Measurements from ENCODE around the gene EIF3A. TPM values are rescaled to one million over a fixed set of nuclear protein-coding genes. Genes with fewer than 3 reads are reported as not detected.

EIF3A gene
- total RNA-seq, 1 donor from 2014 or later, result 96.9 TPM

DNA sequence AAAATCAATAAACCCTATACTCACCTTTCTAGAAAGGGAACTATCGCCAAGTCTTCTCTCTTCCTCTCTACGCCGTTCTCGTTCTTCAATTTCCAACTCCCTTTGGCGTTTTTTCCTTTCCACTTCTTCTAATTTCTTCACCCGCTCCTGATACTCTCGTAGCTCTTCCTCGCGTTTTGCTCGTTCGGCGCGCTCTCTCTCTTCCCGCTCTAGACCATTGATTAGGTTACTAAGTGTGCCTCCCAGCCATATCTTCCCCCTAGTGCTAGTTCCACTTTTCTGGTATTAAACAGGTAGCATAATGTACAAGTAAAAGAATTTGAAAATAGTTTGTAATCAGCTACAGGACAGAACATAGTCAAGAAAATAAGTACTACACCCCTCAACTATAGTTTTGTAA is 30.8 kb downstream of the EIF3A start:
- Histone ChIP-seq H3K4me3 (no peak overlapping the region), H3K36me3 (peaks cover 98% of the 10 kb centered on the region), H3K4me1 (no peaks in the 10 kb centered on the region), H3K9me3 (no peaks in the 10 kb centered on the region), H3K27ac (no peak overlapping the region), H3K27me3 (no peaks in the 10 kb centered on the region)
- TF ChIP-seq, protein P1, sequence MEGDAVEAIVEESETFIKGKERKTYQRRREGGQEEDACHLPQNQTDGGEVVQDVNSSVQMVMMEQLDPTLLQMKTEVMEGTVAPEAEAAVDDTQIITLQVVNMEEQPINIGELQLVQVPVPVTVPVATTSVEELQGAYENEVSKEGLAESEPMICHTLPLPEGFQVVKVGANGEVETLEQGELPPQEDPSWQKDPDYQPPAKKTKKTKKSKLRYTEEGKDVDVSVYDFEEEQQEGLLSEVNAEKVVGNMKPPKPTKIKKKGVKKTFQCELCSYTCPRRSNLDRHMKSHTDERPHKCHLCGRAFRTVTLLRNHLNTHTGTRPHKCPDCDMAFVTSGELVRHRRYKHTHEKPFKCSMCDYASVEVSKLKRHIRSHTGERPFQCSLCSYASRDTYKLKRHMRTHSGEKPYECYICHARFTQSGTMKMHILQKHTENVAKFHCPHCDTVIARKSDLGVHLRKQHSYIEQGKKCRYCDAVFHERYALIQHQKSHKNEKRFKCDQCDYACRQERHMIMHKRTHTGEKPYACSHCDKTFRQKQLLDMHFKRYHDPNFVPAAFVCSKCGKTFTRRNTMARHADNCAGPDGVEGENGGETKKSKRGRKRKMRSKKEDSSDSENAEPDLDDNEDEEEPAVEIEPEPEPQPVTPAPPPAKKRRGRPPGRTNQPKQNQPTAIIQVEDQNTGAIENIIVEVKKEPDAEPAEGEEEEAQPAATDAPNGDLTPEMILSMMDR (IDR thresholded peaks at IDR 0.05), result no peak
- no peak for ATAC-seq
- no peak for DNase-seq
- intact Hi-C loops (cut with DNase I), result no loop called here

DNA sequence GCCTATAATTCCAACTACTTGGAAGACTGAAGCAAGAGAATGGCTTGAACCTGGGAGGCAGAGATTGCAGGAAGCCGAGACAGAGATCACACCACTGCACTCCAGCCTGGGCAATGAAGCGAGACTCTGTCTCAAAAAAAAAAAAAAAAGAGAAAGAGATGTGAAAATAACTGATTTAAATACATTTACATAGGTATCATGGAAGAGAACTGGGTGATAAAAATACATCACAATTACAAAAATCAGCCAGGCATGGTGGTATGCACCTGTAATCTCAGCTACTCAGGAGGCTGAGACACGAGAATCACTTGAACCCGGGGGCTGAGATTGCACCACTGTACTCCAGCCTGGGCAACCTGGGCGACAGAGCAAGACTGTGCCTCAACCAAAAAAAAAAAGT is 31.3 kb downstream of the EIF3A start:
- Histone ChIP-seq H3K27ac (no peak overlapping the region), H3K9me3 (no peaks in the 10 kb centered on the region), H3K4me3 (no peak overlapping the region), H3K27me3 (no peaks in the 10 kb centered on the region), H3K36me3 (peaks cover 98% of the 10 kb centered on the region), H3K4me1 (no peaks in the 10 kb centered on the region)
- no peak for DNase-seq
- TF ChIP-seq, protein P1 (IDR thresholded peaks at IDR 0.05), result no peak
- ATAC-seq, result no peak
- intact Hi-C loops (cut with DNase I), result no loop called here

DNA sequence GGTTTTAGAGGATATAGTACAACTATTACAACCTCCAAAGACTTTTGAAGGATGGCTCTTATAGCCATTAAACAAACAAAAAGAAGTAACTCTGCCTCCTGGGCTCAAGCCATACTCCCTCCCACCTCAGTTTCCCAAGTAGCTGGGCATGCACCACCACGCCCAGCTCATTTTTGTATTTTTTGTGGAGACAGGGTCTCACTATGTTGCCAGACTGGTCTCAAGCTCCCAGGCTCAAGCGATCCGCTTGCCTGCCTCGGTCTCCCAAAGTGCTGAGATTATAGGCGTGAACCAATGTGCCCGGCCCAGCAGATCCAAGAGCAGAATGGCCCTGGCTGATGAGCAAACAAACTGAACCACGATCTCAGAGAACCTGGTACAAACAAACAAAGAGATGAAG is 35.1 kb downstream of the EIF3A start:
- TF ChIP-seq, protein P1 (IDR thresholded peaks at IDR 0.05), result no peak
- no peak overlapping the region for H3K4me3 ChIP-seq
- no peaks in the 10 kb centered on the region for H3K4me1 ChIP-seq
- H3K36me3 ChIP-seq, result peaks cover 100% of the 10 kb centered on the region
- intact Hi-C loops (cut with DNase I), result no loop called here
- no peak for ATAC-seq
- no peak overlapping the region for H3K27ac ChIP-seq
- no peaks in the 10 kb centered on the region for H3K27me3 ChIP-seq
- no peak for DNase-seq
- no peaks in the 10 kb centered on the region for H3K9me3 ChIP-seq

DNA sequence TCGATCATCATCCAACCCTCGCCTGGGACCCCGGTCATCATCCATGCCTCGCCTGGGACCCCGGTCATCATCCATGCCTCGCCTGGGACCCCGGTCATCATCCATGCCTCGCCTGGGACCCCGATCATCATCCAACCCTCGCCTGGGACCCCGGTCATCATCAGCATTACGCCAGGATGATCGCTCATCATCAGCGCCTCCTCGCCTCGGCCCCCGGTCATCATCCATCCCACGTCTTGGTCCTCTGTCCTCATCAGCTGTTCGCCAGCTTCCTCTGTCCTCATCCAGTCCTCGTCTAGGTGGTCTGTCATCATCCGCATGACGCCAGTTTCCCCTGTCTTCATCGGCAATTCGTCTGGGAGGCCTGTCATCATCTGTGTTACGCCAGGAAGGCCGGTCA is 38.4 kb downstream of the EIF3A start:
- no peak for ATAC-seq
- TF ChIP-seq, protein P1 (IDR thresholded peaks at IDR 0.05), result no peak
- no peak for DNase-seq
- no peak overlapping the region for H3K4me3 ChIP-seq
- H3K36me3 ChIP-seq, result peaks cover 100% of the 10 kb centered on the region
- intact Hi-C loops (cut with DNase I), result no loop called here
- H3K4me1 ChIP-seq, result no peaks in the 10 kb centered on the region
- H3K9me3 ChIP-seq, result no peaks in the 10 kb centered on the region
- no peaks in the 10 kb centered on the region for H3K27me3 ChIP-seq
- H3K27ac ChIP-seq, result no peak overlapping the region

DNA sequence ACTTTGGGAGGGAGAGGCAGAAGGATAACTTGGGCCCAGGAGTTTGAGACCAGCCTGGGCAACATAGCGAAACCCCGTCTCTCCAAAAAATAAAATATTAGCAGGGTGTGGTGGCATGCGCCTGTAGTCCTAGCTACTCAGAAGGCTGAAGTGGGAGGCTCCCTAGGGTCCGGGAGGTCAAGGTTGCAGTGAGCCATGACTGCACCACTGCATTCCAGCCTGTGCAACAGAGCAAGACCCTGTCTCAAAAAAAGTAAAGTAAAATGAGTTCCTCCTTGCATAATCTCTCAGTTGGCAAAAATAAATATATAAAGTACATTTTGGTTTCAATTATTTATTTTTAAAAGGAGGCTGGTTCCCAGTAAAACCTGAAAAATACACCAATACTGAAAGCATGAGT is 39.3 kb downstream of the EIF3A start:
- Histone ChIP-seq H3K27ac (no peak overlapping the region), H3K27me3 (no peaks in the 10 kb centered on the region), H3K36me3 (peaks cover 100% of the 10 kb centered on the region), H3K4me3 (no peak overlapping the region), H3K9me3 (no peaks in the 10 kb centered on the region), H3K4me1 (no peaks in the 10 kb centered on the region)
- intact Hi-C loops (cut with DNase I), result no loop called here
- ATAC-seq (no peak), DNase-seq (no peak)
- TF ChIP-seq, protein P1 (IDR thresholded peaks at IDR 0.05), result no peak

DNA sequence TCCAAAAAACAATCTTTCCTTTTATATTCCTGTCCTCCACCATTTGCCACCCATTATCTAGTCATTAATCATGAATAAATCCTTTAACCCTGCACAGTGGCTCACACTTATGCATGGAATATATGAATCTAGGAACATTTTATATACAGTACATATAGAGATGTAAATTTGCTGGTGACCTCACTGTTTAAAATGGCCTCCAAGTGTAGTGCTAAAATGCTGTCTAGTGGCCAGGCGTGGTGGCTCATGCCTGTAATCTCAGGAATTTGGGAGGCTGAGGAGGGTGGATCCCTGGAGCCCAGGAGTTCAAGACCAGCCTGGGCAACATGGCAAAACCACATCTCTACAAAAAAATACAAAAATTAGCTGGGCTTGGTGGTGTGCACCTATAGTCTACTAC is 41.5 kb downstream of the EIF3A start:
- DNase-seq (no peak), ATAC-seq (no peak)
- Histone ChIP-seq H3K27ac (no peak overlapping the region), H3K9me3 (no peaks in the 10 kb centered on the region), H3K4me3 (no peak overlapping the region), H3K27me3 (no peaks in the 10 kb centered on the region), H3K4me1 (no peaks in the 10 kb centered on the region), H3K36me3 (peaks cover 97% of the 10 kb centered on the region)
- TF ChIP-seq, protein P1 (IDR thresholded peaks at IDR 0.05), result no peak
- intact Hi-C loops (cut with DNase I), result no loop called here
